ENCODE measurements around the gene VWA1.
"Not testable (repeated sequence)": the region's sequence is repeated elsewhere in the genome, so short reads cannot be mapped to it uniquely, and the experiment has no call there.

Gene VWA1

DNA sequence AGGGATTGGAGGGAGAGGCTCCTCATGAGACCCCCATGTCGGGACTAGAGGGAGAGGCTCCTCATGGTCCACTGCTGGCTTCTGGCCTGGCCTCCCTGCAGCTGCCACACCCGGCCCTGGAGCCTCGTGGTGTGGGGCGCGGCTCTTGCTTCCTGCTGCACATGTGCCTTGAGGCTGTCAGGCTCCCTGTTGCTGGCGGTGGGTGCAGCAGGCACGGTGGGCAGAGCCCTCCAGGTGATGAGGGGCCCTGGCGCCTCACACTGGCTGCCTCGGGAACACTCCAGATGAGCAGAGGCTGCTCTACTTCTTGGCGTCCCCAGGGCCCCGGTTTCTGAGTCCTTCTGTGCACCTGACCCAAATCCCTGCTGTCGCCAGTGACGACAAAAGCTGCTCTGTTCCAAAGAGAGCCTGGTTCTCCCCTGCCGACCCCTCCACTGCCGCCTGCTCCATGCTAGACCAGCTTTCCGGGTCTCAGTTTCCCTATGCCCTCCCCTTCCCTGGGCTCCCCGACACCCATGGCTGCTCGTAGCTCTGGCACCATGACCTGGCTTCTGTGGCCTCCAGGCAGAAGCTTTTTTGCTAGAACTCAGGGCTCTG is 26.3 kb downstream of the VWA1 start:
- no peak for DNase-seq

DNA sequence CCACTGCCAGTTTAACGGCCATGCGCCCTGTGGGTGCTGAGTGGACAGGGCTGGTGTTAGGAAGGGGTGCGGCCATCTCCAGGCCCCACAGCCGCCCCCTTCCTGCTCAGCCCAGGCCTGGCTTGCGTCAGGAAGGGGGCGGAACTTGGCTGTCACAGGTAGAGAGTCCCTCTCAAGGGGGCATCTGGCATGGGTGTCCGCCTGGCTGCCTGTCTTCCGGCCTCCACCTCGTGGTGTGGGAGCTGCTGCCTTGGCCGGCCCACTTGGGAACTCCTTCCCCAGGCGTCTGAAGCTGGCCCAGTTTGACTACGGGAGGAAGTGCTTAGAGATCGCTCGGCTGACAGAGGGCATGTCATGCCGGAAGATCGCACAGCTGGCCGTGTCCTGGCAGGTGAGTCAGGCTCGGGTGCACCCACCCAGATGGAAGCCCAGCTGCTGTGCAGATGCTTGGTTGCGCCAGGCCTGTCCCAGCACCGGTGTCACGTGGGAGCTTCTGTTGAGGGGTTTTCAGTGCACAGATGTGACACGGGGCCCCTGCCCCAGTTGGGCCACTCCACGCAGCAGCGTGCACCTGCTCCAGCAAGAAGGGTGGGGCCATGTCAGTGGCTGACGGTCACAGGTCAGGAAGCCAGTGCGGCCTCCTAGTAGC is 27.0 kb downstream of the VWA1 start:
- no peak for DNase-seq

DNA sequence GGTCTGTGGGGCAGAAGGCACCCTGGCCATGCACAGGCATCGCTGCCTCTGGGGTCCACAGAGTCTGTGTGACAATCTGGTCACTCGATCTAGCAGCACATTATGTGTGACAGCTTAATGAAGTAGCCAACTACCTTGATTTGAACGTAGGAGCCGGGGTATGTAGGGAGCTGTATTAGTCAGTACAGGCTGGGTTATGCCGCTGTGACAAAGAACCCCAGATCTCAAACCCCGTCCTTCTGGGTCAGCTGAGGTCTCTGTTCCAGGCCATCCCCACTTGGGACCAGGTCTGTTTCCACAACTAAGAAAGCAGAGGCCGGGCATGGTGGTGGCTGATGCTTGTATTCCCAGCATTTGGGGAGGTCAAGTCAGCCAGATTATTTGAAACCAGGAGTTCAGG is 27.8 kb downstream of the VWA1 start:
- DNase-seq: no peak

DNA sequence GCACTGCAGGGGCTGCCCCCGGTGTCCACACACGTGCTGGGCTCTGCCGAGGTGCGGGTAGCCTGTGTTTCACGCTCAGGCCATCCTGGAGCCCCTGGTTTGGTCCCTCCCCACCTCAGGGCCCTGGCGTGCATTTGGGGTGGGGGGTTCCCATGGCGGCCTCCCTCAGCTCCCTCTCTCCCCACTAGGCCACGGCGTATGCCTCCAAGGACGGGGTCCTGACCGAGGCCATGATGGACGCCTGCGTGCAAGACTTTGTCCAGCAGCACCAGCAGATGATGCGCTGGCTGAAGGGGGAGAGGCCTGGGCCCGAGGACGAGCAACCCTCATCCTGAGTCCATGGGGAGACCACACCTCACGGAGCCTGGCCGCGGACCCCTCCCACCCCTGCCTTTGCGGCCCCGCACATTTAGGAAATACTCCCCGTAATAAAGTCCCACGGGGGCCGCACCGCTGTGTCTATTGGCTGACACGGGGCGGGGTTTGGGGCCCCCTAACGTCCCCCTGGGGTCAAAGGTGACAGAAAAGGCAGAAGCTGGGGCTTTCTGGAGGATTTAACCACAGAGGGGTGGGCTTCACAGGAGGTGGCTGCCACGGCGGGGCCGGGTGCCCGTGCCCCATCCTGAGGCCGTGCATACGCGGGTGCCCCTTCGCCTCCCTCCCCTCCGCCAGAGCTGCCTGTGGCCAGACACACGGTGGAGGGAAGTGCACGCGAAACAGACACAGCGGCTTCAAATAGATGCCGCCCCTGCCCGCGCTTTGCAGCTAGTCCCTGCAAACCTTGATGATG is 32.9 kb downstream of the VWA1 start:
- DNase-seq: not testable (repeated sequence)

DNA sequence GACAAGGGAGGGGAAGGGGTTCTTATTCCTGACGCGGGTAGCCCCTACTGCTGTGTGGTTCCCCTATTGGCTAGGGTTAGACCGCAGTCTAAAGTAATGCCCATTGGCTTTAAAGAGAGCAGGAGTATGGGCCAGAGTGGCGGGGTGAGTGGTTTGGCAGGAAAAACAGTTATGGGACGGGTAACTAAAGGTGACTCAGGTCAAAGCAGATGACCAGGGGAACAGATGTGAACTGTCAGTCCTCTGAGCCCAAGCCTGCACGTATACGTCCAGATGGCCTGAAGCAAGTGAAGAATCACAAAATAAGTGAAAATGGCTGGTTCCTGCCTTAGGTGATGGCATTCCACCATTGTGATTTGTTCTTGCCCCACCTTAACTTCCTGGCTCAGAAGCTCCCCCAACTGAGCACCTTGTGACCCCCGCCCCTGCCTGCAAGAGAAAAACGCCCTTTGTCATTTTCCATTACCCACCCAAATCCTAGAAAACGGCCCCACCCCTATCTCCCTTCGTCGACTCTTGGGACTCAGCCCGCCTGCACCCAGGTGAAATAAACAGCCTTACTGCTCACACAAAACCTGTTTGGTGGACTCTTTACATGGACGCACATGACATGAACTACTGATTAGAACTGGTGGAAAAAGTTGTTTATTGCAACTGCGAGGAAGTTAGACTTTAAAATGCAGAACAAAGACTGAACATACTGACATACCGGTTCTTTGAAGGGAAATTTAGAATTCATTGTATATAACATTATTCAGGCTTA is 35.3 kb downstream of the VWA1 start:
- DNase-seq: no peak

DNA sequence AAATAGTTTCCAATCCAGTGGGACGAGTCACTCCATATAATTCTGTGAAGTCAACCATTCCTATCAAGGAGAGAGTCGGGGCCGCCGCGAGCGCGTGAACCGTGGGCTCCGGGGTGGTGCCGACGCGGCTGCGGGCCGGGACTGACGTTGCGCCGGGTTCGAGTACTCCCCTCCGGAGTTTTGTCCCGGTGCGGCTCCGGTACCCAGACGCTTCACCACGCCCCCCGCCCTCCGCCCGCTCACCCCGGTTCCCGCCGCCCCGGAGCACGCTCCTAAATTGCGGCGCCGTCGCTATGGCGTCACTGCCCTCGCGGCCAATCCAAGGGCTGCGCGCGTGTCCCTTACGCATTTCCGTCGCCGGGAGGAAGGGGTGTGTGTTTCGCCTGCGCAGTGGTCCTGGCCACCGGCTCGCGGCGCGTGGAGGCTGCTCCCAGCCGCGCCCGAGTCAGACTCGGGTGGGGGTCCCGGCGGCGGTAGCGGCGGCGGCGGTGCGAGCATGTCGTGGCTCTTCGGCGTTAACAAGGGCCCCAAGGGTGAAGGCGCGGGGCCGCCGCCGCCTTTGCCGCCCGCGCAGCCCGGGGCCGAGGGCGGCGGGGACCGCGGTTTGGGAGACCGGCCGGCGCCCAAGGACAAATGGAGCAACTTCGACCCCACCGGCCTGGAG is 36.0 kb downstream of the VWA1 start, which contains the start of gene ATAD3B:
ATAD3B (plus strand) TSS at position 377 of the 664 bp plus-strand sequence; CDS start at position 497, 120 bp downstream.
- peak; percentile 75 for DNase-seq

DNA sequence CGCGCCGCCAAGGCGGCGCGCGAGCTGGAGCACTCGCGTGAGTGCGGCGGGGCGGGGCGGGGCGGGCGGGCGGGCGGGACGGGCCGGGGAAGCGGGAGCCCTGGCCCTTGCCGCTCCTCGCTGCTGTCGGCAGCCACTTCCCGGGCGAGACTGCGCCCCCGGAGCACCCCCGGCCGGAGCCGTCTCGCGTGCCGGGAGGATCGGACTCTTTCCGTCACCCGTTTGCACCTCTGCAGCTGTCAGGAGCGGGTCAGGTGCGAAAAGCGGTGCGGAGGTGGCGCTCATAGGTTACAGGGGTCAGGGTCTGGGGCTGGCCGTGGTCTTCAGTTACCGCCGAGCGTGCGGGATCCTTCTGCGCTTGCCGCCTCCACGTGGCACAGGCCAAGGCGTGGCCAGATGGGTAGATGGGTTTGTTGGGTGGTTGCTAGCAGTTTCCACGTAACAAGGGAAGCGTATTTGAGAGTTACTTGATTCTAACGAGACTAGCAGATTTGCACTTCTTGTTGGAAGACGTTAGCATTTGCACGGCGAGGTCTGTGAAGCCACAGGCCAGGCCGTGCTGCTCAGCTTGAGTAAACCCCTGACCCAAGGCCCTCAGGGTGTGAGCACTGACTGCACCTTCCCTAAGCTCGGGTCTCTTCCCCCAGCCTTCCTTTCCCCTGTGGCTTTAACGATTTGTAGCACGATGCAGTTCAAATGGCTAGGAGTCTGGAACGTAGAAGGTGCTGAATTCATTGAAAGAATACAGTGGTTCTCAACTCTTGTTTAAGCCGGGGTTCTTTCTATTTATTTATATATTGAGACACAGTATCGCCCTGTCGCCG is 36.8 kb downstream of the VWA1 start:
- not testable (repeated sequence) for DNase-seq

DNA sequence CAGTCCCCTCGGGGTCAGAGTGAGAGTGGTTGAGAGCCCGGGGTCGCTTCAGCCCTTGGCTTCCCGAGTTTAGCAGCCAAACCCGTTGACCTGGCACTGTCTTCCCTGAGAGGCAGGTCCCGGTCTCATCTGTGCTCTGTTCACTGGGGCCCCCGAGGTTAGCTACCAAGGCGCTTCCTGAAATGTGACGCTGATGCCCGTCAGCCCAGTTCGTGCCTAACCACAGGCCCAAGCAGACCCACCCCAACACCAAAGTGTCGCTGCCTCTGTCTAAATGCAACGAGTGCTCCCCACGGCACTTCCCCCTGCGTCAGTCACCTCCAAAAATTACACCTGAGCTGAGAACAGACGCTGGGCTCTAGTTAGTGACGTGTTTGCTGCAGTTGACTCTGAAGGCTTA is 40.5 kb downstream of the VWA1 start:
- DNase-seq: not testable (repeated sequence)

DNA sequence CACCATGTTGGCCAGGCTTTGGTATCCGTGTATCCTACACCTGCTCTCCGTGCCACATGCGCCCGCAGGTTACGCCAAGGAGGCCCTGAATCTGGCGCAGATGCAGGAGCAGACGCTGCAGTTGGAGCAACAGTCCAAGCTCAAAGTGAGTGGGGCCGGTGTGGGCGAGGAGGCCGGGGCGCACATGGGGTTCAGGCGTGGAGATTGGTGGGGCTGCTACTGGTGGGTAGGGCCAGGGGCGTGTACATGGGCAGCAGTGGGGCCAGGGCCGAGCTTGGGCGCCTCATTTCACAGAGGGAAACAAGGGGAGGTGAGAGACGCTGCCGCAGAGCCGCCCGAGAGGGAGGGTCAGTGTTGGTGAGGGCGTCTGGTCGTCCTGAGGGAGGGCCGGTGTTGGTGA is 41.7 kb downstream of the VWA1 start:
- DNase-seq: no peak

DNA sequence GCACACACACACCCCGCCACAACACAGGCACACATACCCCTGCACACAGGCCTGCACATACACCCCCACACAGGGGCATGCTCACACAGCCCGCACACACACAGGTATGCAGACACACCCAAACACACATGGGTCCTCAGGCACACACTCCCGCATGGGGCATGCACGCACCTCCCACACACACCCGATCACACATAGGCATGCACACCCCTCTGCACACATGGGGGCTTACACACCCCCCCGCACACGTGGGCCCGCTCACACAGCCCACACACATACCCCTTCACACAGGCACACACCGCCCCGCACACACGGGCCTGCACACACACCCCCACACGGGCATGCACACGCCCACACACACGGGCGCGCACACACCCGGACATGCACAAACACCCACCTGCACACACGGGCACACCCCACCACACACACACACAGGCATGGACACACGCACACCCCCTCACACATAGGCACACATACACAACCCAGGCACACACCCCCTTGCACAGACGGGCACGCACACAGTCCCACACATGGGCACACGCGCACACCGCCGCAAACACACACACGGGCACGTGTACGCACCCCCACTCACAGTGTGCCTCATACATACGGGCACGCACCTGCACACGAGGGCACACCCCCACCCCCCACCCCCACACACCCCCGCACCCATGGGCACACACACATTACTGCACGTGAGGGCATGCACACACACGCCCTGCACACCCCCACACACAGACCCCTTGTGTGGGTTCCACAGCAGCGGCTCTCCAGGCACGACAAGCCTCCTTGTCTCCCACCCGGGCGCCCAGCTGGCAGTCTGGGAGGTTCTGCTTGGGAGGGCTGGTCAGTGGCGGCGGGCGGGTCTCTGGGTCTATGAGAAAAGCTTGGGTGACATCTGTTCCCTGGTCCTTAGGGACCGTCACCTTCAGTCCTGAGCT is 44.3 kb downstream of the VWA1 start:
- DNase-seq: no peak

DNA sequence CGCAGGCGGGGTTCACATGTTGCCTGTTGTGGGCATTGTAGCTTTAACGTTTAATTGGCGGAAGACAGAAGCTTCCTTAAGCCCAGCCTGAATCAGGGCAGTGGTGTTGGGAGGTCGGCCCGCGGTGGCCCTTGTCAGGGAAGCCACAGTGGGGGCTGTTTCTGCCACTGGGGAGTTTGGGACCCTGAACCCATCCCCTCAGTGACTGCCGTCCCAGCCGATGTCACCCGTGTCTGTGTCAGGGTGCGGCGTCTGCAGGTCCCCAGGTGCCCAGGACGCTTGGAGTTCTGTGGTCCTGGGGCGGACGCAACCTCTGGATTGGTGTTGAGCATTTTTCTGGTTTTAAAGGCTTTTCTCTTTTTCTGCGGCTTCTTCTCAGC is 45.0 kb downstream of the VWA1 start:
- not testable (repeated sequence) for DNase-seq

DNA sequence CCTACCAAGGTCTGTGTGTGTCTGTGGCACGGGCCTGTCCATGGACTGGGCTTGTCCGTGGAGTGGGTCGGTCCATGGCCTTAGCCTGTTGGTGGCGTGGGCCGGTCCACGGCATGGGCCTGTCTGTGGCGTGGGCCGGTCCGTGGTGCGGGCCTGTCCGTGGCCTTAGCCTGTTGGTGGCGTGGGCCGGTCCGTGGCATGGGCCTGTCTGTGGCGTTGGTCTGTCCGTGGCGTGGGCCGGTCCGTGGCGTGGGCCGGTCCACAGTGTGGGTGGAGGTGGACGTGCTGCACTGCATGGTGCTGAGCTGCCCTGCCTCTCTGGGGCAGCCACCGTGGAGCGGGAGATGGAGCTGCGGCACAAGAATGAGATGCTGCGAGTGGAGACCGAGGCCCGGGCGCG is 46.3 kb downstream of the VWA1 start:
- DNase-seq: not testable (repeated sequence)

DNA sequence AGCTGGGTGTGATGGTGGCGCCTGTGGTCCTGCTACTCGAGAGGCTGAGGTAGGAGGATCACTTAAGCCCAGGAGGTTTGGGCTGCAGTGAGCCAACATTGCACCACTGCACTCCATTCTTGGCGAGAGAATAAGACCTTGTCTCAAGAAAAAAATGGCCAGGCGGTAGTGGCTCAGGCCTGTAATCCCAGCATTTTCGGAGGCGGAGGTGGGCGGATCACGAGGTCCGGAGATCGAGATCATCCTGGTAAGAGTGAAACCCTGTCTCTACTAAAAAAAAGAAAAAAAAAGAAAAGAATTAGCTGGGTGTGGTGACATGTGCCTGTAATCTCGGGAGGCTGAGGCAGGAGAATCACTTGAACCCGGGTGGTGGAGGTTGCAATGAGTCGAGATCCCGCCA is 47.4 kb downstream of the VWA1 start:
- no peak for DNase-seq

DNA sequence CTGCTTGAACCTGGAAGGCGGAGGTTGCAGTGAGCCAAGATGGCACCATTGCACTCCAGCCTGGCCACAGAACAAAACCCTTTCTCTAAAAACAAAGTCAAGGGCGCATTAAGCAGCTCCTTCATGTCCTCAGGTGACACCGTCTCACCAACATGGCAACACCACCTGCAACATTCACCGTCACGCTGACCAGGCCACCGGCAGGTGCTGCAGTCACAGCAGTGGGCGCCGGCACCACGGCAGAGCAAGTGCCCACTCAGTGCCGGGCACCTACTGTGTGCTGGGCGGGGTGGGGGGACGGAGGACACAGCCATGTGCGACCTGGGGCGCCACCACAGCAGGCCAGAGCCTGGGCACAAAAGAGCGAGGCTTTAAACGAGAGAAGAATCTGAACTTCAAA is 48.2 kb downstream of the VWA1 start:
- DNase-seq: no peak

DNA sequence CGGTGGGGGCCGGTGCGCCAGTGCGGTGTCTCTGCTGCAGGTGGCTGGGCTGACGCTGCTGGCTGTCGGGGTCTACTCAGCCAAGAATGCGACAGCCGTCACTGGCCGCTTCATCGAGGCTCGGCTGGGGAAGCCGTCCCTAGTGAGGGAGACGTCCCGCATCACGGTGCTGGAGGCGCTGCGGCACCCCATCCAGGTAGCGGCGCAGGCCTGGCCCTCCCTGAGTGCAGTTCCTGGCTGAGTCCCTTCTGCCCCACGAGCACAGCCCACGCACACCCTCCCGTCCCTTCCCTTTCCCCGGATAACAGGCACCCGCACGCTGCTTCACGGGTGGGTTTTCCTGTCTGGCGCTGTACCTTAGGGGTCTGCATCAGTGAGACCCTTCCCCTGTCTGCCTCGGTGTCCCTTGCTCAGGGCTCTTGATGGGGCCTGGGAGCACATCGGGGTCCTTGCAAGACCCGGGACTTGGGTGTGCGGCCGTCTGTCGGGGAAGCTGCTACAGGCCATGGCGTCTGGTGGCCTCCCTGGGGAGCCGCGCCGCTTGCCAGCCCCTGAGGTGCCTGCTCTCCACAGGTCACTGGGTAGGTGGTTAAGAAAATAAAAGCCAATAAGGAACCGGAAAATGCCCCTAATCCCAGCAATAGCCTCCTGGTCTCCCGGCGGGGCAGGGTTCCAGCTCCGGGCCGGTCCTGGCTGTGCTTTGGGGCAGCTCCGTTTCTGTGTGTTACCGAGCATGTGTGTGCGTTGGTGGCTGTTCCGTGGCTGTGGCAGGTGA is 49.7 kb downstream of the VWA1 start:
- not testable (repeated sequence) for DNase-seq

DNA sequence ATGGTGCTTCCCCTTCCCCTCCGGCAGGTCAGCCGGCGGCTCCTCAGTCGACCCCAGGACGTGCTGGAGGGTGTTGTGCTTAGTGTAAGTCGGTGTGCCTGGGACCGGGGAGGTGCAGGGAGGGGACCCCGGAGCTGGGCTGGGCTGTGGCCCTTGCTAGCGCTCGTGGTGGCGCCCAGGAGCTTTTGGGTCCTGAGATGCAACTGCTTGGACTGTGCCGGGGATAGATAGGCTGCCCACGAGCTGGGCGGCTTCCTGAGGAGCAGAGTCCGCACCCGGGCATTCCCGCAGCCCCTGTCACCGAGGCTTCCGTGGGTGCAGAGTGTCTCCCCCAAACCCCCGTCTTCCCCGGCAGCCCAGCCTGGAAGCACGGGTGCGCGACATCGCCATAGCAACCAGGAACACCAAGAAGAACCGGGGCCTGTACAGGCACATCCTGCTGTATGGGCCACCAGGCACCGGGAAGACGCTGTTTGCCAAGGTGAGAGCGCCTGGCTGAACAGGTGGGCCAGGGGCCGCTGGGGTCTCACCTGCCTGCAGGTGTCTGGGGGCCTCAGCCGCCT is 50.3 kb downstream of the VWA1 start:
- not testable (repeated sequence) for DNase-seq

DNA sequence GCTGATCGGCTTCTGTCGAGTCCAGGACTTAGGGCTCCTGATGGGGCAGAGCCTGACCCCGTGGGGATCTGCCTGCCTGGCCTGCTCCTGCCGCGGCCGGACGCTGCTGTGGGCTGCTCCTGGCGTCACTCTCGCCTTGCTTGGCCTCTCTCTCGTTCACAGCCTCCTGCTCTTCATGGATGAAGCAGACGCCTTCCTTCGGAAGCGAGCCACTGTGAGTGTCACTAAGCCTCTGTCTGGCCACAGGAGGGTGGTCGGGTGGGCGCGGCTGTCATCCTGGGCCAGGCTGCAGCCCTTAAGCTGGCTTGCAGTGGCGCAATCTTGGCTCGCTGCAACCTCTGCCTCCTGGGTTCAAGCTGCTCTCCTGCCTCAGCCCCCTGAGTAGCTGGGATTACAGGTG is 52.2 kb downstream of the VWA1 start:
- DNase-seq: no peak

DNA sequence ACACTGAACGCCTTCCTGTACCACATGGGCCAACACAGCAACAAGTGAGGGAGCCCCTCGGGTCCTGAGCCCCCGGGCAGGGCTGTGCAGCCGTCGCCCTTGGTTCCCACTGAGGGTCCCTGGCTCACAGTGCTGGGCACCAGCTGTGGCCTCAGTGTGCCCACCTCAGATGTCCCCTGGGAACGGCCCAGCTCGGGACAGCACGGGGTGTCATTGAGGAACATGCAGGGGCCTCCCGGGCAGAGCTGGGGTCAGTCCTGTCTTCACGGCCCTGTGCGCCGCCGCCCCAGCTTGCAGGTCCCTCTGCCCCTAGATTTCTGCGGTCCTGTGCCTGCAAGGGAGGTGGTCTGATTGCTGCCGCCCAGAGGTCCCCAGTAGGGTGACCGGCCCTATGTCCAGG is 53.7 kb downstream of the VWA1 start:
- DNase-seq: no peak

DNA sequence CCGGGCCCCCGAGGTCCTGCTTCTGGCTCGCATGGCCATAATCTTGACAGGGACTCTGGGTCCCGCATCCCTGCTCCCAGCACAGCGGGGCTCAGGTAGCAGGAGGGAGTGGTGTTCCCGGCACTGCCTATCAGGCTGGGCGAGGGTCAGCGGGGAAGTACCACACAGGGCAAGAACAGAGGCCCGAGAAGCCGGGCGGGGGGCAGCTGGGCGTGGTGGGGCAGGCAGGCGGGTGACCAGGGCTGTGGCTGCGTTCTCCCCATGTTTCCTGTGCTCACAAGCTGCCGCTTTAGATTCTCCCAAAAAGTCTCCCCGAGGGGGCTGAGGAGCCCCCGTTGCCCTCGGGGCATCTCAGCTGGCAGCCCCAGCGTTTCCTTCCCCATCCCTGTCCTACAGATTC is 54.4 kb downstream of the VWA1 start:
- no peak for DNase-seq

Measured in NCI-H1694 treated with DMSO at 0.1 percent for 48 hours (cell line).